Activated naive CD8-positive, alpha-beta T cell treated with anti-CD3 and anti-CD28 coated beads, Interleukin-2, amount 50 U/mL, for 16 hours (primary cell): ENCODE data around the gene UBAP1L.
"Not testable (repeated sequence)": the region's sequence is repeated elsewhere in the genome, so short reads cannot be mapped to it uniquely, and the experiment has no call there.

Experiments
- DNase-seq: peaks from one replicate; pipeline ENCODE4 v3.0.0-alpha.2; 2020; ENCODE audit warnings: low read depth, low spot score

Gene UBAP1L

GRCh38 chr15:65115086-65115485 is at the start of gene UBAP1L:
TSS of gene UBAP1L (minus strand) at chr15:65115200. CDS start at chr15:65106215, 8,985 bp downstream.
- no peak for DNase-seq

DNA sequence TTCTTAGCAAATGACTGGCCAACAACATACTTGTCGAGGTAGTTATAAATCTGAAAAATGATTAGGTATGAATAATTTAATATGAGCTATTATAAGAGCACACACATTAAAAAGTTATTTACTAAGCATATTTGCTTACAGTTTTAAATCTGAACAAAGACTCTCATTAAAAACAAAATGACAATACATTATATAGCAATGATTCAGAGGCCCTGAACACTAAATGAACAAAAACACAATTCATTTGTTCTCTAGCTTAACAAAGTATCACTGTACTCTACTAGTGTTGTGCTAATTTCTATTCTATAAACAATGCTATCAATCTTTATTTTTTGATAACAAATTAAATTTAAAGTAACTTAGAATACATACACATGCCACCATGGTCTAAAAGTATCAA is 49.1 kb upstream of the UBAP1L start:
- no peak for DNase-seq

GRCh38 chr15:65163041-65163440 is 48.0 kb upstream of the UBAP1L start:
- no peak for DNase-seq

DNA sequence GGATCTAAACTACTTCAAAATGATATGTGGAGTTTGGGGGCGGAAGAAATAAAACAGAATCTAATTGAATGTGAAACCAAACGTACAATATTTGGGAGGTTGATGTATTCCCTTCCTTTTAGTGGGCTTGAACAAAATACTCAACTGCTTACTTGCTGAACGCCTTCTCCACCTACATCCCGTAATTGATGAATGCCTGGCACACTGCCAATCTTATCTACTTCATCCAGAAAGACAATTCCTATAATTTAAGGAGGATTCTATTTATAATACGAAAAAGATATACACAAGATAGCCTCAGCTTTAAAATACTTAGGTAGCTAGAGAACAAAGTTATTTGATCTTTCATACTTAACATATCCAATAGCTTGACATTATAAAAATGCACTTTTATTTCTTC is 41.7 kb upstream of the UBAP1L start:
- no peak for DNase-seq

DNA sequence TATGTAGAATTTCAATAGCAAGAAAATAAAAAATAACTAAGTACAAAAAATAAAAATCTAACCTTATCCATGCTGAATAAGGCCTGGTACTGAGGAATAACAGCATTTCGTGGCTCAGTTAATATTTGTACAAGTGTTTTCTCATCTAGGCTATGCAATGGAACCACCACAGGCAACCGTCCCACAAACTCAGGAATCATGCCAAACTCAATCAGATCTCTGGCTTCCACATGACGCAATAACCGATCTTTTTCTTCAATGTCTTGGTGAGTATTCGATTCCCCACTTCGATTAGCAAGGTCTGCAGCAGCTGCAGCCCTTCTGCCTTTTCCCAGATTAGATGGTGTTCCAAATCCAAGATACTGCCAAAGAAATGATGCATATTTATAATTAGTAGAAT is 39.7 kb upstream of the UBAP1L start:
- no peak for DNase-seq

GRCh38 chr15:65147902-65148301 is 32.9 kb upstream of the UBAP1L start:
- DNase-seq = no peak

DNA sequence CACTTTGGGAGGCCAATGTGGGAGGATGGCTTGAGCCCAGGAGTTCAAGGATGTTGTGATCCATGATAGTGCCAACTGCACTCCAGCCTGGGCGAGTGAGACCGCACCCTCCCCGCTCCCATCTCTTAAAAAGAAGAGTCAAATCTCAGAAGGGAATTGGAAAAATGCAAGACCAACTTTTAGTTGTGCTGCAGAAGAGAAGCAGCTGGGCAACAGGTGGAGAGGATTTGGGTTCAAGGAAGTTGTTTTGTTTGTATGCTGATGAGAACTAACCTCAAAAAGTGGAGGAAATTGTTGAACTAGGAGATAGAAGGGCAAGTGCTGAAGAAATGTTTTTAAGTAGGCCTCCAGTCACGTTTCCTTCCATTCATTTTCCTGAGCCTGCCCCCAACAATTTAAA is 31.4 kb upstream of the UBAP1L start:
- no peak for DNase-seq

DNA sequence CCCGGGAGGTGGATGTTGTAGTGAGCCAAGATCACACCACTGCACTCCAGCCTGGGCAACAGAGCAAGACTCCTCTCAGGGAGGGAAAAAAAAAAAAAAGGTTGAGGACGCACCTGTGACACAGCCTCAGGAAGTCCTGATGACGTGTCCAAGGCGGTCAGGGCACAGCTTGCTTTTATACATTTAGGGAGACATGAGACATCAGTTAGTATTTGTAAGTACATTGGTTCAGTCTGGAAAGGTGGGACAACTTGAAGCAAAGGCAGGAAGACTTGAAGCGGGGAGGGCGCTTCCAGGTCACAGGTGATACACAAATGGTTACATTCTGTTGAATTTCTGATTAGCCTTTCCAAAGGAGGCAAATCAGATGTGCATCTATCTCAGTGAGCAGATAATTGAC is 23.6 kb upstream of the UBAP1L start:
- DNase-seq = not testable (repeated sequence)

DNA sequence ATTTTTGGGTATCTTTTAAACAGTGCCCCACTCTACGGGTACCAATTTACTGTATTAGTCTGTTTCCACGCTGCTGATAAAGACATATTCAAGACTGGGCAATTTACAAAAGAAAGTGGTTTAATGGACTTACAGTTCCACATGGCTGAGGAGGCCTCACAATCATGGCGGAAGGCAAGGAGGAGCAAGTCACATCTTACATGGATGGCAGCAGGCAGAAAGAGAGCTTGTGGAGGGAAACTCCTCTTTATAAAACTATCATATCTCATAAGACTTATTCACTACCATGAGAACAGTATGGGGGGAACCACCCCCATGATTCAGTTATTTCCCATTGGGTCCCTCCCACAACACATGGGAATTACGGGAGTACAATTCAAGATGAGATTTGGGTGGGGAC is 22.9 kb upstream of the UBAP1L start:
- not testable (repeated sequence) for DNase-seq

DNA sequence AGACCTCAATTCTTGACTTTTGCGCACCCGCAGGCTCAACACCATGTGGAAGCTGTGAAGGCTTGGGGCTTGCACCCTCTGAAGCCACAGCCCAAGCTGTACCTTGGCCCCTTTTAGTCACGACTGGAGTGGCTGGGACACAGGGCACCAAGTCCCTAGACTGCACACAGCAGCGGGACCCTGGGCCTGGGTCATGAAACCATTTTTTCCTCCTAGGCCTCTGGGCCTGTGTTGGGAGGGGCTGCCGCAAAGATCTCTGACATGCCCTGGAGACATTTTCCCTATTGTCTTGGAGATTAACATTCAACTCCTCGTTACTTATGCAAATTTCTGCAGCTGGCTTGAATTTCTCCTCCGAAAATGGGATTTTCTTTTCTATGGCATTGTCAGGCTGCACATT is 22.1 kb upstream of the UBAP1L start:
- not testable (repeated sequence) for DNase-seq

- no peak for DNase-seq
Measured at GRCh38 chr15:65134538-65134937, 19.5 kb upstream of the UBAP1L start.

DNA sequence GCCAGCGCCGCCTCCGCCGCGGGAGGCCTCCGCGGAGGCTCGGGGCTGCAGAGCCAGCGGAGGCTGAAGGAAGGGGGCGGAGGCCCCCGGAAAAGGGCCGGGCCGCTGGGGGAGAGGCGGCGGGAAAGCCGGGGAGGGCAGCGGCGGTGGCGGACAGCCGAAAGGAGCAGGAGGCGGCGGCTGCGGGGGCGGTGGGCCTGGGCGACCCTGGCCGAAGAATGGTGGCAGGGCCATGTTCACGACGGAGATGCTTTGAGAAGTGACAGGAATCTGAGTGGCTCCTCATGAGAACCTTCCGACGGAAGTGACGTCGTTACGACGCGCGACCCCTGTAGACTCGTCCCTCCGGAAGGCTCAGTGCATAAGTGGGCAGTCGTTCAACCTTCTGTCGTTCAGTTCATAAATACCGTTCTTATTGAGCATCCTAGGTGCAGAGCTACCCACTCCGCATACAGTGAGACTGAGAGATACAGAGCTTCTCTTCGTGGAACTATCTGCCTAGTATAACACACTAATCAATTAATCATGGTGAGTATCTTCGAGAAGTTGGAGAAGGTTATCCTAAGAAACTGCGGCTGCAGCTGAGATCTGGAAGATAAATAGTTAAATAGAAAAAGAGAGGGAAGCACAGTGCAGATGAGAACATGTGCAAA is 18.7 kb upstream of the UBAP1L start, which contains the start of gene PDCD7:
PDCD7 (minus strand) TSS at position 261 of the 653 bp plus-strand sequence; CDS start at position 234, 27 bp downstream.
- peak; percentile 63 for DNase-seq

DNA sequence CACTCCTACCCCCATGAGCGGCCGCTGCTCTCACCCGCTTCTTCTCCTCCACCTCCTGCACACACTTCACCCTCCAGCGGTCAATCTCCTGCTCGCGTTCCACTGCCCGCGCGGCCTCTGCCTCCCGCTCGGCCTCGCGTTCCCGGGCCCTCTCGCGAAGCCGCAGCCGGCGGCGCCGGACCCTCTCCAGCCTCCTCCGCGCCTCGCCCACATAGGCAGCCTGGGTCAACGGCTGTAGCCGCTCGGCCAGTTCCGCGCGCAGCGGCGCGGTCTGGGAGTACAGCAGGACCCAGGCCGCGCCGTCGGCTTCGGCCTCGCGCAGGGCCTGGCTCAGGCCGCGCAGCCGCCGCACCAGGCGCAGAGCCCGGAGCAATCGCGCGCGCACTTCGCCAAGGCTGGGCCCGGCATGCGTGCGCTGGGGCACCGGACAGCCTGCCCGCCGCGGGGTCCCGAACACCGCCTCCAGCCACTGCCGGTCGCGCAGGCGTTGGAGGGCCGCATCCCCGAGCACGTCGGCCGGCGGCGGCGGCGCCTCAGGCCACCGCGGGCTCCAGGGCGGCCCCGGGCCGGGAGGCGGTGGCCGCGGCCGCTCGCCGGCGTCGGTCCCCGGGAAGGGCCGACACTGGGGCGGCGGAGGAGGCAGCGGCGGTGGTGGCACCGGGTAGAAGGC is 18.0 kb upstream of the UBAP1L start:
- no peak for DNase-seq

DNA sequence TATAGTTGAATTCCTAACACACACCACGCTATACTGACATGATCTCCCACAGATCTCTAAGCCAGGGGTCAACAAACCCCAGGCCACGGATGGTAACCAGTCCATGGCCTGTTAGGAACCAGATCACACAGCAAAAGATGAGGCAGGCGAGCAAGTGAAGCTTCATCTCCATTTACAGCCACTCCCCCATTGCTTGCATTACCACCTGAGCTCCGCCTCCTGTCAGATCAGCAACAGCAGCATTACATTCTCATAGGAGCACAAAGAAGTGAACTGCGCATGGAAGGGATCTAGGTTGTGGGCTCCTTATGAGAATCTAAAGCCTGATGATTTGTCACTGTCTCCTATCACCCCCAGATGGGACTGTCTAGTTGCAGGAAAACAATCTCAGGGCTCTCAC is 15.9 kb upstream of the UBAP1L start:
- no peak for DNase-seq

DNA sequence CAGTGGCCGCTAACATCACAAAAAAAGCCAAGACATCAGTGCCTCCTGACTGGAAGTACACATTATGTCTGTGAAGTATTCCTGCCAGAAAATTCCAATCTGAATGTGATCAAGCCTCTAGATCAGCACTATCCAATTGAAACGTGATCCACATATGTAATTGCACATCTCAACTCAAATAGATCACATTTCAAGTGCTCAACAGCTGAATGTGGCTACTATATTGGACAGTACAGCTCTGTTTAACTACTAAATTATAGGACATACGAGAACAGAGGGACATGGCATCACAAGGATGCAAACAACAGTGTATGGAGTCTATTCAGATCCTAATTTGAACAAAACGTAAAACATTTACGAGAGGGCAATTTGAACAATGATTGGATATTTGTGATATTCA is 542 bp upstream of the UBAP1L start:
- DNase-seq = no peak

- no peak for DNase-seq
Measured at GRCh38 chr15:65110676-65111292, 4.2 kb downstream of the UBAP1L start.

DNA sequence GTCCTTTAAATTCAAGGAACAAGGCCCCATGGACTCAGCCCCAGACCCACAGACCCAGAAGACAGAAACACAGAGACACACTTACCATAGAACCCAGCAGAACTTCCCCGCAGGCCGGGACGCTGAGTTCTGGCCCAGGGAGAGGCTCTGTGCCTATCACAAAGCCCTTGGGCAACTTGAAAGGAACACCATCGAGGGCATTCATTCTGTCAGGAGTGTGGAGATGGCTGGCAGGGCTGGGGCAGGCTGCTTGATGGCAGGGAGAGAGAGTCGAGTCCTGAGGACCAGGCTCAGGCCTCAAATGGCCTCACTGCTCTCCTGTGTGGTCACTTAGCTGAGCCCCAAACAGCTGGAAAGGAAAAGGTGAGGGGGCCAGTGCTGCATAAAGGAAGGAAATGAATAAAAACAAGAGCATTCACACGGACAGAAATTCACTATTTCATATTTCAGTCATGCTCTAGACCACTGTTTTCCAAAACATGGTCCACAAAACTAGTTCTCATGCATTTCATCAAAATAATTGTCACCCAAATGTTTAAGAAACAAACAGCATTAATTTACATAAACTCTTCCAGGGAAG is 8.9 kb downstream of the UBAP1L start:
- no peak for DNase-seq

- DNase-seq = no peak
Measured at GRCh38 chr15:65105038-65105437, 10.0 kb downstream of the UBAP1L start.

- no peak for DNase-seq
Measured at GRCh38 chr15:65102912-65103311, 12.1 kb downstream of the UBAP1L start.

- no peak for DNase-seq
Measured at GRCh38 chr15:65101891-65102708, 12.9 kb downstream of the UBAP1L start.

GRCh38 chr15:65101411-65101890 is 13.5 kb downstream of the UBAP1L start:
- DNase-seq = no peak

GRCh38 chr15:65100442-65100841 is 14.6 kb downstream of the UBAP1L start:
- no peak for DNase-seq
